ENCODE results near the gene SBF2. TPM values are rescaled to one million over a fixed set of nuclear protein-coding genes. Genes with fewer than 3 reads are reported as not detected.

Gene SBF2
- total RNA-seq, 1 experiment from 2014 or later = 30.2 TPM

DNA sequence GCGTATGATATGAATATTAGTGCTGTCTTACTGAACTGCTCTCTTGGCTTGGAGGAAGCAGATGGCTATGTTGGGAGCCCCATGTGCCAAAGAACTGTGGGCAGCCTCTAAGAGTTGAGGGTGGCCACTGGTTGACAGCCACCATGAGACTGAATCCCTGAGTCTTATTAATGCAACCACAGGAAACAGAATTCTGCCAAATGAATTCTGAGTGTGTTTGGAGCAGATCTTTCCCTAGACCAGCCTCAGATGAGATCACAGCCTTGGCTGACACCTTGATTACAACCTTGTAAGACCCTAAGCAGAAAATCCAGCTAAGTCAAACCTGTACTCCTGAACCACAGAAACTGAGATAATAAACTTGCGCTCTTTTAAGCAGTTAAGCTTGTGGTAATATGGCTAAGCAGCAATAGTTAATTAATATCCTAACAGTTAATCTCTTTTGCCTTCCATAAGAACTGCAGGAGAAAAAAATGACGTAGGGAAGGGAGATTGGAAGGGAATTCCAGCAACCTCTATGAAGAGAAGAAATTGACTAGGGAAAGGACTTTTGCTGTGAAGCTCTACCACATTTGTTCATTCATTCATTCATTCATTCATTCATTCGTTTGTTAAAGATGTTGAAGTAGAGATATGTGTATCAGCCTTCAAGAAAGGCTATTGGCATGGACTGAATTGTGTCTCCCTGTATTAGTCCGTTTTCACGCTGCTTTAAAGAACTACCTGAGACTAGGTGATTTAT is 37.7 kb upstream of the SBF2 start:
- H3K18ac ChIP-seq (ENCODE audit: insufficient read length, low read depth, low read length) = no peak overlapping the region
- no CpG with 5 or more reads among the region's 6 CpGs for WGBS (ENCODE audit: extremely low coverage, insufficient read length, low lambda C conversion rate)
- DNase-seq = no peak
- no peak overlapping the region for H2AK5ac ChIP-seq (ENCODE audit: insufficient read length, low read length)
- H3K4me1 Mint-ChIP-seq = peaks cover 0 to 13% of the 10 kb centered on the region in 2 experiments; a peak in 3 of 4 replicates
- no peaks in the 10 kb centered on the region; a peak in 1 of 5 replicates for H3K9me3 Mint-ChIP-seq
- no peak overlapping the region for H2BK5ac ChIP-seq (ENCODE audit: insufficient read length, low read length)
- no peak overlapping the region for H2BK15ac ChIP-seq (ENCODE audit: low read depth, low read length)
- no peak overlapping the region for H3K4me2 ChIP-seq (ENCODE audit: insufficient read depth, insufficient read length, low read length)
- no peak overlapping the region for H4K91ac ChIP-seq (ENCODE audit: insufficient read length, low read depth, low read length)
- no peaks in the 10 kb centered on the region for H3K27me3 ChIP-seq (ENCODE audit: insufficient read depth, low read length)
- H2BK120ac ChIP-seq (ENCODE audit: low read depth, low read length, poor library complexity, severe bottlenecking) = no peak overlapping the region
- H3K14ac ChIP-seq (ENCODE audit: insufficient read depth, low read length) = no peak overlapping the region
- H4K8ac ChIP-seq (replicated peaks; ENCODE audit: insufficient read length, low read depth, low read length) = no peak overlapping the region
- H3K79me2 ChIP-seq (ENCODE audit: insufficient read depth, low read length) = no peaks in the 10 kb centered on the region
- no peaks in the 10 kb centered on the region for H3K79me1 ChIP-seq (ENCODE audit: insufficient read depth, low read depth, low read length, poor library complexity, severe bottlenecking)
- H3K9me3 ChIP-seq (ENCODE audit: control insufficient read depth, low read depth, low read length) = no peaks in the 10 kb centered on the region
- 0 out of 2 replicates have a peak, but pooled peaks cover 3% of the 10 kb centered on the region for H3K4me1 ChIP-seq (ENCODE audit: insufficient read depth, low read length)
- no peak overlapping the region for H3K27ac Mint-ChIP-seq
- no peak overlapping the region for H3K27ac ChIP-seq (ENCODE audit: insufficient read length, low read depth, low read length)
- H3K23ac ChIP-seq (ENCODE audit: insufficient read length, low read depth, low read length) = no peak overlapping the region
- H3T11ph ChIP-seq (ENCODE audit: low read length) = peak overlapping the region; percentile 11
- H3K56ac ChIP-seq (ENCODE audit: insufficient read length, low read depth, low read length) = no peak overlapping the region
- H3K27me3 Mint-ChIP-seq (ENCODE audit: low read depth) = no peaks in the 10 kb centered on the region; the same call in 1 of the 2 replicates
- no peaks in the 10 kb centered on the region for H4K20me1 ChIP-seq (ENCODE audit: control insufficient read depth, insufficient read depth, insufficient read length)
- H2BK12ac ChIP-seq (ENCODE audit: insufficient read length, low read depth, low read length) = no peak overlapping the region
- peaks cover 0 to 14% (median 4%) of the 10 kb centered on the region in 3 experiments; a peak in 3 of 7 replicates for H3K36me3 Mint-ChIP-seq (ENCODE audit: insufficient read depth in 1 of 3, low read depth in 3 of 3)
- H4K5ac ChIP-seq (ENCODE audit: insufficient read length, low read depth, low read length) = no peak overlapping the region
- H2BK20ac ChIP-seq (ENCODE audit: low read depth, low read length, poor library complexity, severe bottlenecking) = no peak overlapping the region
- no peak overlapping the region for H3K4me3 Mint-ChIP-seq
- no peaks in the 10 kb centered on the region for H3K23me2 ChIP-seq (ENCODE audit: insufficient read length, low read depth, low read length, poor library complexity, severe bottlenecking)
- TF ChIP-seq, protein P1, sequence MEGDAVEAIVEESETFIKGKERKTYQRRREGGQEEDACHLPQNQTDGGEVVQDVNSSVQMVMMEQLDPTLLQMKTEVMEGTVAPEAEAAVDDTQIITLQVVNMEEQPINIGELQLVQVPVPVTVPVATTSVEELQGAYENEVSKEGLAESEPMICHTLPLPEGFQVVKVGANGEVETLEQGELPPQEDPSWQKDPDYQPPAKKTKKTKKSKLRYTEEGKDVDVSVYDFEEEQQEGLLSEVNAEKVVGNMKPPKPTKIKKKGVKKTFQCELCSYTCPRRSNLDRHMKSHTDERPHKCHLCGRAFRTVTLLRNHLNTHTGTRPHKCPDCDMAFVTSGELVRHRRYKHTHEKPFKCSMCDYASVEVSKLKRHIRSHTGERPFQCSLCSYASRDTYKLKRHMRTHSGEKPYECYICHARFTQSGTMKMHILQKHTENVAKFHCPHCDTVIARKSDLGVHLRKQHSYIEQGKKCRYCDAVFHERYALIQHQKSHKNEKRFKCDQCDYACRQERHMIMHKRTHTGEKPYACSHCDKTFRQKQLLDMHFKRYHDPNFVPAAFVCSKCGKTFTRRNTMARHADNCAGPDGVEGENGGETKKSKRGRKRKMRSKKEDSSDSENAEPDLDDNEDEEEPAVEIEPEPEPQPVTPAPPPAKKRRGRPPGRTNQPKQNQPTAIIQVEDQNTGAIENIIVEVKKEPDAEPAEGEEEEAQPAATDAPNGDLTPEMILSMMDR (conservative IDR thresholded peaks at IDR 0.05) = no peak
- H3K4ac ChIP-seq (ENCODE audit: low read depth, low read length) = no peak overlapping the region
- no peak overlapping the region for H2AFZ ChIP-seq (ENCODE audit: low read length)
- no peak overlapping the region for H3K9ac ChIP-seq (ENCODE audit: extremely low read depth, insufficient read length, low read length)

Data from H9 (cell line).